ACHN (cell line): ENCODE results near the gene TAMALIN.

Experiments
- DNase-seq: peaks from one replicate; pipeline ENCODE4 v3.0.0-alpha.2; 2015
- in situ Hi-C: cut with HindIII; loops from 2 replicates; pipeline ENCODE4 v1.10.0; 2017; ENCODE audit warnings: low sequenced_read_pairs, low pct_ligation_motif_present, low pct_unique_long_range_greater_than_20kb

The TAMALIN gene

DNA sequence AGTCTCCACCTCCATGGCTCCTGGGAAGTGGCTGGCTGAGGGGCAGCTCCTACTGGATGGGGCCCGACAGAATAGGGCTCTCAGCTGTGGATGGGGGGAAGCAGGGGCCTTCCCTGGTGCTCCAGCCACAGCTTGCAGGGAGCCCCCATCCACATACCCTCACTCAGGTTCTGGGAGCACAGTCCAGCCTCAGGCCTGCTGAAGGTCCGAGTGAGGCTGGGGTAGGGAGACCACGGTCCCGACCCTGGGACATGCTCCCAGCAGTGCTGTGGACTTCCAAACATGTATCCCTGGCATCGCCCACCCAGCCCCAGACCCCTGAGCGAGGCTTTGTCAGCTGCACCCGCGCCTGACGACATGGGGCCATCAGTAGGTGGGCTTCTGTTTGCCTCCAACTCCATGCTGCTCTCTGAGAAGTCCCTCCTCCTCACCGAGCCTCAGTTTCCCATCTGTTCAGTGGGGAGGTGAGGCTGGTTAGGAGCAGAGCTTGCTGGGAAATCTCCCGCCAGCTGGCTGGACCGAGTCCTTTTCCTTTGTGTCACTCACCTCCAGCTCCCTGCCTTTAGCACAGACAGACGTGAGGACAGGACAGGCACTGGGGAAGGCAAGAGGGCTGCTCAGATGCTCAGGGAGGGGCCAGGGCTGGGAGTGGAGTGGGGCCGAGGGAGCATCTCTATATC, 53.9 kb downstream of the TAMALIN start:
- in situ Hi-C loops = no loop called here

DNA sequence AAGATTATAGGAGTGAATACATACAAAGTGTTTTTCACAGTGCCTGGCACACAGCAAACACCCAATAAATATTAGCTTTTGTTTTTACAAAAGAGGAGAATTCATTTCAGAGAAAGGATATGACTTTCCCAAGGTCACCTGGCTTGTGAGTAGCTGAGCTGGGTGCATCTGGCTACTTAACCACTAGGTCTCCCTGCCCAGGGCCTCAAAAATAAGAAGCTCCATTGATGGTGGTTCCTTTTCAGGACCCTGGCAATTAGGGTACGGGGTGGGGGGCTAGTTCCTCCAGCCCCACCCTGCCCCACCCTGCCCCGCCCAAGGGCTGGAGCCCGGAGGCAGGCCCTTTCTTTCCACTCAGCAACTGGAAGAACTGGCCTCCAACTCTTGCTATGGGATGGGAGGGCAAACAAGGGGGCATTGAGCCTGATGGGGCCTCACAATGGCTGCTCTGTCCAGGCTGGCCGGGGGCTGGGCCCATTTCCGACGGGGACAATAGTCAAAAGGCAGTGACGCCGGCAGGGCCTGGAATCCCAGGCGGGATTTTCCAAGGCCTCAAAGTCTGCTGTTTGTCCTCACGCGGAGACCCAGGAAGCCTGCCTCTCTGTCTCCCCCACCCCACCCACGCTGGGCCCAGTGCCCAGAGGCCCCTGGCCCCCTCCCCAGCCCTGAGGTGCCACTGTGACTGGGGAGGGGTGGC, 54.9 kb downstream of the TAMALIN start:
- in situ Hi-C loops = no loop called here
- no peak for DNase-seq

More for the DNA sequence above, 53.9 kb downstream of the TAMALIN start:
- DNase-seq = no peak

- DNase-seq = no peak
- in situ Hi-C loops = no loop called here
These were observed 55.7 kb downstream of the TAMALIN start for GRCh38 chr12:52062167-52063081.

- no peak for DNase-seq
- in situ Hi-C loops = no loop called here
These were observed 56.6 kb downstream of the TAMALIN start for GRCh38 chr12:52063082-52063924.

GRCh38 chr12:52063981-52064649, 57.4 kb downstream of the TAMALIN start:
- in situ Hi-C loops = no loop called here
- no peak for DNase-seq
